GM18519 (cell line): ENCODE data around the gene BBX.
"Not testable (repeated sequence)": the region's sequence is repeated elsewhere in the genome, so short reads cannot be mapped to it uniquely, and the experiment has no call there.

Experiments used
- ATAC-seq: cut with Tn5 transposase; IDR thresholded peaks from one replicate; pipeline ENCODE4 v1.9.1; 2021; ENCODE audit warnings: mild to moderate bottlenecking, moderate library complexity; ENCODE audit not compliant: unreplicated experiment, low FRiP score

BBX gene

GRCh38 chr3:107825556-107825955, 302.8 kb downstream of the BBX start:
- ATAC-seq = no peak

GRCh38 chr3:107826727-107827126, 304.0 kb downstream of the BBX start:
- ATAC-seq = no peak

DNA sequence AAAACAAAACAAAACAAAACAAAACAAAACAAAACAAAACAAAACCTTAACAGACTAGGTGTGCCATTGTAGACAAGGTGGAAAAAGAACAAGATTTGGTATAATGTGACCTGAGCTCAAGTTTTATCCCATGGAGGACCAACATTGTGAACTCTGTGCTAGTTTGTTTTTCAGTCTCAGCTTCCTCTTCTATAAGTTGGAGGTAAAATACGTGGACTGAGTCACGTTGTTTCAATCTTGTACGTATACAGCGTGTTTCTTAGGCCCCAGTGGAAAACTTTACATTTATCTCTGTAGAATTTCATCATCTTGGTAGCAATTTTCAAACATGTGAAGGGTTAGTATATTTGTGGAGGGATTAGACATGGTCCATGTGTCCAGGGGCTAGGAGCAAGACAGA, 306.4 kb downstream of the BBX start:
- no peak for ATAC-seq

- no peak for ATAC-seq
Observed at GRCh38 chr3:107831590-107831989, 308.8 kb downstream of the BBX start.

DNA sequence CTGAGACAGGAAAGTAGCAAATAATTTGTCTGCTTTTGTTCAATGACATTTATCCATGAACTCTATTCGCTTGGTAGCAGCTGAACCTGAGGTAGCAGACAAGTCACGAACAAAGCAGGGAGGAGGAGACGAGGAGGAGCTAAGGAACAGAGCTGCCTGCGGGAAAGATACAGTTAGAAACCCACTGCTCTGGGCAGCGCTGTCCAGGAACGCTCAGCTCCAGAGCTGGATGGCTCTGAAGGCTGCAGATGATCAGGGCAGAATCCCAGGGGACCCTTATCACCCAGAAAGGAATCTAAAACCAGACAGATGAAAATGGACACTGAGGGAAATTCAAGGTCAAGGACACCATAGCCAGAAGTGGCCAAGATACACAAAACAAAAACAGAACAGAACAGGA, 310.3 kb downstream of the BBX start:
- no peak for ATAC-seq

GRCh38 chr3:107833722-107834416, 311.1 kb downstream of the BBX start:
- ATAC-seq = no peak

- ATAC-seq = not testable (repeated sequence)
Observed at GRCh38 chr3:107835001-107835400, 312.2 kb downstream of the BBX start.

DNA sequence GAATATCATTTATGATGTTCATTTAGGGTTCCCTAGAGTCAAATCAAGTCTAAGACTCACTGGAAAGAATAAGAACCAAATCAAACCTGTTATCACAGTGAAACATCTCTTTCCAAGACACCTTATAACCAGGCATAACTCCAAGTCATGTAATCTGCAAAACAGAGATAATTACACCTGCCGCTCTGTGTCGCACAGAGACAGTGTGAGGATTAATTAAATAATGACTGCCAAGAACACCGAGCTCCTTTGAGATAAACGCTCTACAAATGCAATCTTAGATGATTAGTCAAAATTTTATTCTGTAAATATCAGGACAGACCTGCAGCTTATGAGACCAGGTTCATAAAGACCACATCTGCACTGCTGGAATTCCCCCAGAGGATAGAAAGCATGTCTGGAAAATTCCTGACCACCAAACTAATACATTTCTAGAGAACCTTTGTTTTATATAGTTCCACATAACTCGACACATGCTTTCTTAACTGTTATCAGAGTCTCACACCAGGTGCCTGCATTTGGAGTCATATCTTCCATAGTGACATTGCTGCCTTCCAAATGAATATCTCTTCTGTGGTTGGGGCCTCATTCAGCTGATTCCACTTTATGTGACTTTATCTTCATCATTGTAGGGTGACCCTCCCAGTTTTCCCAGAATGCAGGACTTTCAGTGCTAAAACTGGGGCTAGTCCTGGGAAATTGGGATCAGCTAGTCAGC, 315.3 kb downstream of the BBX start:
- no peak for ATAC-seq

GRCh38 chr3:107841831-107842230, 319.1 kb downstream of the BBX start:
- no peak for ATAC-seq

DNA sequence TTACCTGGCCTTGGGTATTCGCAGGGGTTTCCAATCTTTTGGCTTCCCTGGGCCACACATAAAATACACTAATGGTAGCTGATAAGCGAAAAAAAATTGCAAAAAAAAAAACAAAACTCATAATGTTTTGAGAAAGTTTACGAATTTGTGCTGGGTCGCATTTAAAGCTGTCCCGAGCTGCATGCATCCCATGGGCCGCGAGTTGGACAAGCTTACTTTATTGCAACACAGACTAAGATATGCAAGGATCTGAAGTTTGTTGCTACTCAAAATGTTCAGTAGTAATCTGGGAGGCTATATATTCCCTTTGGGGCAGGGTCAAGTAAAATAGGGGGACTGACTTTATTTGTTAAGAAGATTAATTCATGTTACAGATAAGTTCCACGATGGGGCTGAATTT, 320.2 kb downstream of the BBX start:
- no peak for ATAC-seq

DNA sequence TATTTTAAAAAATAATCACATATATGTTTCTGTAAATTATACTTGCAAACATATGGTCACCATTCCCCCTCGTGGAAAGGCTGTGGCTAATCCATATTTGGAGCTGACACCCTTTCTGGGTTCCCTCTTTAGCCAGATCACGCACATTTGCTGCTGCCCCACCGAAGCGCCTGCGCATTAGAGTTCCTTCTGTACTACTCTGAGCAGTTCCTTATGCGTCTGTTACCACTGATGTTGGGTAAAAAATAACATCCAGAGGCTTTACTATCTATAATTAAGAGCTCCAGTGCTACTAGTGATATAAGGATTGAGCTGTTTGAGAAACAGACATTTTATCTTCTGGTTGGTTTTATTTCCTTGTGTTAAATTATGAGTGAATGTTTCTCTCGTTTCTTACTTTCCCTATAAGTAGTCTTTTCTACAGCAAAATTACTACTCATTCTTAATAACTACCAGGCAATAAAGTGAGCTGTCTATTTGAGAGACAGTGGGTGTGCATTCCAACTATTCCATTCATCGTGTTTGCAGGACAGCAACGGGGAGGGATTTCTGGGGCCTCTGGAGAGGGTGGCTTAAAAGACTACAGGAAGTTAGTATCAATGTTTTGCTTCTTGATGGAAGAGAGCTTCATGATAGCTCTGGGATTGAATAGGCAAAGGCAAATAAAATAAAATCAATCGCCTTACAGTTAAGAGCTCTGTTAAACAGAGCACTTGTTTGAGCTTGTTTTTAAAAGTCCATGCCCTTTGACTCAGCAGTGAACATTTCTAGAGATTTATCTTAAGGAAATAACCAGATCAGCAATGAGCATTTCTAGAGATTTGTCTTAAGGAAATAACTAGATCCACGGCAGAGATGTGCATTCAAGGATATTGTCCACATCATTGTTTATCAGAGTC, 322.9 kb downstream of the BBX start:
- ATAC-seq = no peak

GRCh38 chr3:107846279-107846852, 323.6 kb downstream of the BBX start:
- no peak for ATAC-seq

- no peak for ATAC-seq
Observed at GRCh38 chr3:107847791-107848190, 325.0 kb downstream of the BBX start.

- no peak for ATAC-seq
Observed at GRCh38 chr3:107848351-107848915, 325.7 kb downstream of the BBX start.

GRCh38 chr3:107850681-107851080, 327.9 kb downstream of the BBX start:
- ATAC-seq = peak; percentile 87

- no peak for ATAC-seq
Observed at GRCh38 chr3:107853821-107854220, 331.1 kb downstream of the BBX start.

- ATAC-seq = no peak
Observed at GRCh38 chr3:107854733-107855132, 332.0 kb downstream of the BBX start.

DNA sequence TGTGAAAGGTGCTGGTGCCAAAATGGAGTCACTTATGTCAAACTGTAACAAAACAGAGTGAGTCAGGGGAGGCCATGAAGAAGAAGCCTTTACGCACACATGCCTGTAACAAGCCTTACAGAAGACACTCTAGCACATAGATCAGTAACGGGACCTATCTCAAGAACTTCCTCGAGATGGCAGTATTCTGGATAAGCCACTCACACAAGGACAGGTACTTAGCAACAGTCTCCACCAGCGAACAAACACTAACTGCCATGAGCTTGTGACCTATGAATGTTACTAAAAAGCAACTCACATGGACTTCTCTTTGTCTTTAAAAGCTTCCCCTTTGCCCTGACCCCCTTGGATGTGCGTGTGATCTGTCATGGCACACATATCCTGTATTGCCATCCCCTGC, 332.9 kb downstream of the BBX start:
- no peak for ATAC-seq

DNA sequence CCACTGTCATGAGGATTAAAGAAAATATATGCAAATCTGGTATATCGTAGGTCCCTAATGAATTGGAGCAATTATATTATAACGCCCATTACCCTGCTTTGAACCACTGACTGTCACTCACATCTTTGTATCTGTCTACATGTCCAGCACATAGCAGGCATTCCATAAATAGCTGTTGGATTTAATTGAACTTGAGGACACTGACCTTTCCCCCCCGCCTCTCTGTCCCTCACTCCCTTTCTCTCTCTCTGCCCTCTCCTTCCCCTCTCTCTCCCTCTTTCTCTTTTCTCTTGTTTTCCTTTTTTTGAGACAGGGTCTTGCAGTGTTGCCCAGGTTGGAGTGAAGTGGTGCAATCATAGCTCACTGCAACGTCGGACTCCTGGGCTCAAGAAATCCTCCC, 335.1 kb downstream of the BBX start:
- ATAC-seq = no peak

DNA sequence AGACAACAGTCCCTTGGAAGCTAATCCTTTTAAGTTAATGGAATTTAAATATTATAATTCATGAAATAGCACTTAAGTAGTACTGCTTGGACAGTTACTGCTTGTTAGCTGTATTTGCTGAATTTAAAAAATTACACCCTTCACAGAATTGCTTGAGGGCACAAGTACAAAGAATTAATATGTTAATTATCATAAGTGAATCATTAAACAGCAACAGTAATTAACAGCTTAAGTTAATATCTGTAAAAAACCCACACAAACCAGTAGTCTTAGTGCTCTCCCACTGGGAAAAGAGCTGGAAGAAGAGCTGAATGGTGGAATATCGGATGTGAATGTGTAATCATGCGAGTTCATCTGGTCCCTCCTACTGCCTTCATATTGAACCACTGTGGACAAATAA, 336.1 kb downstream of the BBX start:
- ATAC-seq = no peak
